GM10266 (cell line): Measurements from ENCODE around the gene CYGB.
A peak's percentile ranks its signal among the peaks of the same experiment; 100 is the strongest.

Source experiments
- DNase-seq: peaks from one replicate; pipeline ENCODE4 v3.0.0; 2012; ENCODE audit errors: extremely low spot score
- TF ChIP-seq, protein P1 (sequence below): IDR thresholded peaks from 2 replicates; pipeline ENCODE4 v1.5.1; 2012; ENCODE audit warnings: mild to moderate bottlenecking, low read depth; ENCODE audit not compliant: control insufficient read depth, insufficient read depth; ENCODE audit errors: missing control alignments

Gene CYGB

GRCh38 chr17:76537578-76538280 lies at the start of gene CYGB:
CYGB (minus strand) TSS chr17:76537709; CDS start chr17:76537542, 167 bp downstream.
- DNase-seq: no peak
- TF ChIP-seq, protein P1, sequence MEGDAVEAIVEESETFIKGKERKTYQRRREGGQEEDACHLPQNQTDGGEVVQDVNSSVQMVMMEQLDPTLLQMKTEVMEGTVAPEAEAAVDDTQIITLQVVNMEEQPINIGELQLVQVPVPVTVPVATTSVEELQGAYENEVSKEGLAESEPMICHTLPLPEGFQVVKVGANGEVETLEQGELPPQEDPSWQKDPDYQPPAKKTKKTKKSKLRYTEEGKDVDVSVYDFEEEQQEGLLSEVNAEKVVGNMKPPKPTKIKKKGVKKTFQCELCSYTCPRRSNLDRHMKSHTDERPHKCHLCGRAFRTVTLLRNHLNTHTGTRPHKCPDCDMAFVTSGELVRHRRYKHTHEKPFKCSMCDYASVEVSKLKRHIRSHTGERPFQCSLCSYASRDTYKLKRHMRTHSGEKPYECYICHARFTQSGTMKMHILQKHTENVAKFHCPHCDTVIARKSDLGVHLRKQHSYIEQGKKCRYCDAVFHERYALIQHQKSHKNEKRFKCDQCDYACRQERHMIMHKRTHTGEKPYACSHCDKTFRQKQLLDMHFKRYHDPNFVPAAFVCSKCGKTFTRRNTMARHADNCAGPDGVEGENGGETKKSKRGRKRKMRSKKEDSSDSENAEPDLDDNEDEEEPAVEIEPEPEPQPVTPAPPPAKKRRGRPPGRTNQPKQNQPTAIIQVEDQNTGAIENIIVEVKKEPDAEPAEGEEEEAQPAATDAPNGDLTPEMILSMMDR: no peak

- TF ChIP-seq, protein P1: no peak
- DNase-seq: no peak
Measured at GRCh38 chr17:76586741-76587487, 49.4 kb upstream of the CYGB start.

GRCh38 chr17:76585649-76586593 lies 48.4 kb upstream of the CYGB start, which contains the start of gene ST6GALNAC2:
ST6GALNAC2 (minus strand) TSS chr17:76585860; CDS start chr17:76585808, 52 bp downstream.
- DNase-seq: peak; percentile 48
- TF ChIP-seq, protein P1: no peak

DNA sequence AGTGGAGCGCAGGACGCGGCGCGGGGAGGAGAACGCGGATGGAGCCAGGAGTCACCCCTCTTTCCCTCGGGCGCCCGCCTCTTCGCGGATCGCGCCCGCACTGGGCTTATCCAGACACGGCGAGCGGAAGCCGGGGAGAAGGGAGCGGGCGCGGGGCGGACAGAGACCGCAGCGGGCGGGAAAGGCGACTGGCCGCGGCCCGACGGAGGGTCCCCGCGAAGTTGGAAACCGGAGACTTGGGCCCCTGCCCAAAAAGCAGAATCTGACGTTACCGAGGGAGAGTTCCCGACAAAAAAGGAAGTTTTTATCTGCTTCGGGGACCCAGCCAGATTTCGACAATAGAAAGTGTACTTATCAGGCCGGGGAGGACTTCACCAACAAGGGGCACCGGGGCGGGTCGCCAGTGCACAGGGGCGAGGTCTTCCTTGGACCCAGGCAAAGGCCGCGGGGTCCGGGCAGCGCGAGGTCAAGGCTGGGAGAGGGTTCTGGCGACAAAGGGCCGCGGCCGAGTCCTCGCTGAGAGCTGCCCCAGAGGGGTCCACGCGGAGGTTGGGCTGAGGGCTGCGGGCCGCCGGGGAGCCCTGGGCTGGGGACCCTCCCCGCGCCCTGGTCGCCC lies 47.6 kb upstream of the CYGB start:
- TF ChIP-seq, protein P1: no peak
- DNase-seq: no peak

- peak; percentile 38 for DNase-seq
- TF ChIP-seq, protein P1: no peak
Measured at GRCh38 chr17:76584427-76585032, 47.0 kb upstream of the CYGB start.

DNA sequence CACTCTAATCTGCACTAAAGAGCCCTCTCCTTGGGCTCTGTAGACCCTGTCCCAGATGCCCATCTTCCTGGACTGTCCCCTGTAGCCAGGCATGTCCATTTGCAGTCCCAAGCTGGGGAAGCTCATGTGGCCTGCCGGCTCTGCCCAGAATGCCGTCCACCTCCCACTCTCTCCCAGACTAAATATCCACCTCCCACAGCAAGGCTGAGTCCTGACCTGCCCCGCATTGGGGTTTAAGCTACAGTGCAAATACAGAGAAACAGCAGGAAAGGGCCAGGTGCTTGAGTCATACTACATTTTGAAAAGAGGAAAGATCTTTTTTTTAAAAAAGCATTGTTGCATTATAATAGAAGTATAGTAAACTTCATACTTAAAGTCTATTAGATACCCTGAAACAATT lies 45.2 kb upstream of the CYGB start:
- no peak for DNase-seq
- TF ChIP-seq, protein P1: no peak
